Keratinocyte (primary cell): Measurements from ENCODE around the gene CIPC. TPM values are rescaled to one million over a fixed set of nuclear protein-coding genes. Genes with fewer than 3 reads are reported as not detected.

ENCODE experiments used
- DNase-seq: peaks from one replicate; pipeline ENCODE4 v3.0.0-alpha.2; 2011; ENCODE audit warnings: low read depth, missing footprints, low spot score
- FAIRE-seq: peaks from 2 replicates; lab custom pipeline; 2011; peaks lifted over from hg19 to GRCh38; lab: Jason Lieb, UNC
- H2AFZ ChIP-seq: 2 replicates; pipeline ENCODE4 v1.6.0; 2012; ENCODE audit warnings: low read length, control low read depth, inconsistent platforms; ENCODE audit not compliant: control insufficient read depth
- H3K27ac ChIP-seq: 2 replicates; pipeline ENCODE4 v1.5.1; 2011; ENCODE audit warnings: low read length; ENCODE audit not compliant: control insufficient read depth, insufficient read depth
- H3K27me3 ChIP-seq: 3 replicates; pipeline ENCODE4 v1.6.0; 2011; ENCODE audit warnings: low read length; ENCODE audit not compliant: control insufficient read depth, insufficient read depth; ENCODE audit errors: extremely low read depth
- H3K36me3 ChIP-seq, 2 experiments: 2 replicates in 1 of 2; 3 replicates in 1 of 2; pipeline ENCODE4 v1.5.1; 2011; ENCODE audit warnings: low read length in 2 of 2, mild to moderate bottlenecking in 1 of 2; ENCODE audit not compliant: control insufficient read depth in 2 of 2, insufficient read depth in 2 of 2; ENCODE audit errors: extremely low read depth in 1 of 2
- H3K4me1 ChIP-seq: 3 replicates; pipeline ENCODE4 v1.5.1; 2011; ENCODE audit warnings: low read length; ENCODE audit not compliant: control insufficient read depth, insufficient read depth; ENCODE audit errors: extremely low read depth
- H3K4me2 ChIP-seq: 3 replicates; pipeline ENCODE4 v1.6.0; 2011; ENCODE audit warnings: low read depth, low read length; ENCODE audit not compliant: control insufficient read depth, insufficient read depth; ENCODE audit errors: extremely low read depth
- H3K4me3 ChIP-seq, 3 experiments: fragments of 200-600 bp in 1 of 3; sonication (generic) in 1 of 3; 2 replicates in 2 of 3; 3 replicates in 1 of 3; pipeline ENCODE4 v1.5.1; 2011 to 2016; ENCODE audit warnings: low read length in 3 of 3, mild to moderate bottlenecking in 3 of 3, control low read depth in 2 of 3, inconsistent platforms in 1 of 3, low read depth in 1 of 3, mixed read lengths in 1 of 3, mixed run types in 1 of 3, moderate library complexity in 1 of 3; ENCODE audit not compliant: control insufficient read depth in 2 of 3, insufficient read depth in 2 of 3; ENCODE audit errors: extremely low read depth in 1 of 3
- H3K79me2 ChIP-seq: 2 replicates; pipeline ENCODE4 v1.6.0; 2012; ENCODE audit warnings: low read length; ENCODE audit not compliant: control insufficient read depth, insufficient read depth
- H3K9ac ChIP-seq: 3 replicates; pipeline ENCODE4 v1.6.0; 2011; ENCODE audit warnings: low read length; ENCODE audit not compliant: control insufficient read depth, insufficient read depth; ENCODE audit errors: extremely low read depth
- H3K9me1 ChIP-seq: 3 replicates; pipeline ENCODE4 v1.6.0; 2011; ENCODE audit warnings: low read length; ENCODE audit not compliant: control insufficient read depth, insufficient read depth; ENCODE audit errors: extremely low read depth
- H3K9me3 ChIP-seq: 2 replicates; pipeline ENCODE4 v1.5.1; 2012; ENCODE audit warnings: low read depth, low read length; ENCODE audit not compliant: control insufficient read depth
- H4K20me1 ChIP-seq: 3 replicates; pipeline ENCODE4 v1.6.0; 2011; ENCODE audit warnings: low read length; ENCODE audit not compliant: control insufficient read depth, insufficient read depth; ENCODE audit errors: extremely low read depth
- CTCF ChIP-seq, 3 experiments: IDR thresholded peaks in 1 of 3; conservative IDR thresholded peaks in 1 of 3; optimal IDR thresholded peaks in 1 of 3; 2 replicates in 2 of 3; 3 replicates in 1 of 3; pipeline versions ENCODE3 to v1.5.1; 2011; ENCODE audit warnings: low read length in 3 of 3, mild to moderate bottlenecking in 3 of 3, moderate library complexity in 2 of 3, control low read depth in 1 of 3, inconsistent platforms in 1 of 3; ENCODE audit not compliant: insufficient read depth in 2 of 3; ENCODE audit errors: extremely low read depth in 1 of 3
- EZH2 ChIP-seq: IDR thresholded peaks from one replicate; pipeline ENCODE4 v1.6.1; 2012; ENCODE audit warnings: inconsistent platforms, mild to moderate bottlenecking, low read length, moderate library complexity
- dilution Hi-C: fragments of 300-500 bp; cut with MboI; formaldehyde crosslinking; loops from one replicate; pipeline ENCODE4 v1.7.0; 2020; ENCODE audit warnings: low sequenced_read_pairs; ENCODE audit not compliant: extremely low pct_ligation_motif_present
- polyA plus RNA-seq, 5 experiments: library from polyadenylated mRNA; depleted of rRNA in 3 of 5; stranded (reverse) in 3 of 5; stranded (forward) in 1 of 5; unstranded in 1 of 5; fragments of >200 nt; gene quantifications; 1 replicate in 1 of 5; 2 replicates in 3 of 5; 3 replicates in 1 of 5; pipeline versions ENCODE4 v1.2.1 to v1.2.3, GENCODE V29; 2011 to 2012; ENCODE audit warnings: missing spikeins in 2 of 5, low read depth in 1 of 5, low replicate concordance in 1 of 5

CIPC gene
- polyA plus RNA-seq, 1 donor (not counting 4 experiments of a cell fraction or from before 2014, with no cell fraction given), result 13.2 TPM

- no peak for FAIRE-seq
- TF ChIP-seq CTCF (optimal IDR thresholded peaks at IDR 0.05 in 1 of 3, IDR thresholded peaks at IDR 0.05 in 1 of 3, conservative IDR thresholded peaks at IDR 0.05 in 1 of 3; ENCODE audit: extremely low read depth in 1 of 3, insufficient read depth in 2 of 3, low read length in 3 of 3) (no peak), EZH2 (no peak)
- H4K20me1 ChIP-seq, result no peaks in the 10 kb centered on the region
- H3K27ac ChIP-seq, result no peak overlapping the region
- no peak for DNase-seq
- no peak overlapping the region for H3K9ac ChIP-seq
- dilution Hi-C loops, result no loop called here
- H3K27me3 ChIP-seq, result no peaks in the 10 kb centered on the region
- peaks cover 15% of the 10 kb centered on the region for H3K79me2 ChIP-seq
- no peak overlapping the region for H3K4me2 ChIP-seq
- no peak overlapping the region for H2AFZ ChIP-seq
- H3K4me3 ChIP-seq, result no peak overlapping the region
- no peaks in the 10 kb centered on the region for H3K9me3 ChIP-seq
- H3K36me3 ChIP-seq, result peaks cover 4 to 10% of the 10 kb centered on the region in 2 experiments
- H3K4me1 ChIP-seq, result no peaks in the 10 kb centered on the region
- H3K9me1 ChIP-seq, result no peaks in the 10 kb centered on the region
These were observed 7.3 kb downstream of the CIPC start for GRCh38 chr14:77105145-77105939.

GRCh38 chr14:77106666-77107065 is 8.6 kb downstream of the CIPC start:
- no peaks in the 10 kb centered on the region for H3K9me1 ChIP-seq
- H3K4me3 ChIP-seq, result no peak overlapping the region
- H3K4me1 ChIP-seq, result peaks cover 5% of the 10 kb centered on the region
- no peak overlapping the region for H3K27ac ChIP-seq
- no peak overlapping the region for H3K9ac ChIP-seq
- no peak for FAIRE-seq
- H3K36me3 ChIP-seq, result peaks cover 4 to 13% of the 10 kb centered on the region in 2 experiments
- H3K27me3 ChIP-seq, result no peaks in the 10 kb centered on the region
- H3K4me2 ChIP-seq, result no peak overlapping the region
- dilution Hi-C loops, result no loop called here
- no peaks in the 10 kb centered on the region for H4K20me1 ChIP-seq
- TF ChIP-seq CTCF (optimal IDR thresholded peaks at IDR 0.05 in 1 of 3, IDR thresholded peaks at IDR 0.05 in 1 of 3, conservative IDR thresholded peaks at IDR 0.05 in 1 of 3; ENCODE audit: extremely low read depth in 1 of 3, insufficient read depth in 2 of 3, low read length in 3 of 3) (no peak), EZH2 (no peak)
- peaks cover 11% of the 10 kb centered on the region for H3K79me2 ChIP-seq
- no peak for DNase-seq
- no peak overlapping the region for H2AFZ ChIP-seq
- H3K9me3 ChIP-seq, result no peaks in the 10 kb centered on the region
